Loucy (cell line): ENCODE results near the gene GALNT1.

Source experiments
- H2AFZ ChIP-seq: fragments of 200-600 bp; sonication (generic); 2 replicates; pipeline ENCODE4 v1.6.0; 2016; ENCODE audit warnings: antibody characterized with exemption, mild to moderate bottlenecking, low read length, moderate library complexity
- H3F3A ChIP-seq: fragments of 200-600 bp; 2 replicates; pipeline ENCODE4 v1.6.0; 2016; ENCODE audit warnings: antibody characterized with exemption, low read depth, mild to moderate bottlenecking
- H3K27me3 ChIP-seq: fragments of 200-600 bp; sonication (generic); 2 replicates; pipeline ENCODE4 v1.6.1; 2014; ENCODE audit warnings: low read length, mild to moderate bottlenecking; ENCODE audit not compliant: insufficient read depth, poor library complexity, severe bottlenecking
- H3K36me3 ChIP-seq: fragments of 200-600 bp; sonication (generic); 2 replicates; pipeline ENCODE4 v1.6.1; 2016; ENCODE audit warnings: low read length; ENCODE audit not compliant: insufficient read depth
- H3K4me1 ChIP-seq: fragments of 200-600 bp; sonication (generic); 2 replicates; pipeline ENCODE4 v1.5.1; 2014; ENCODE audit warnings: low read length, mild to moderate bottlenecking; ENCODE audit not compliant: insufficient read depth, poor library complexity, severe bottlenecking
- H3K4me2 ChIP-seq: fragments of 200-600 bp; sonication (generic); 2 replicates; pipeline ENCODE4 v1.6.0; 2014; ENCODE audit warnings: antibody characterized with exemption, low read length, low read depth, mild to moderate bottlenecking; ENCODE audit not compliant: poor library complexity, severe bottlenecking
- H3K4me3 ChIP-seq: fragments of 200-600 bp; sonication (generic); 2 replicates; pipeline ENCODE4 v1.5.1; 2014; ENCODE audit warnings: low read length, mild to moderate bottlenecking, mixed read lengths; ENCODE audit not compliant: poor library complexity, severe bottlenecking
- H3K79me2 ChIP-seq: fragments of 200-600 bp; sonication (generic); 2 replicates; pipeline ENCODE4 v1.6.1; 2014; ENCODE audit warnings: low read length; ENCODE audit not compliant: insufficient read depth
- H3K9ac ChIP-seq: fragments of 200-600 bp; sonication (generic); 2 replicates; pipeline ENCODE4 v1.6.0; 2014; ENCODE audit warnings: mild to moderate bottlenecking, low read depth, low read length, moderate library complexity; ENCODE audit not compliant: poor library complexity, severe bottlenecking
- H3K9me2 ChIP-seq: fragments of 200-600 bp; sonication (generic); replicated peaks from 2 replicates; pipeline ENCODE4 v1.6.1; 2016; ENCODE audit warnings: low read depth, low read length, mixed read lengths
- H3K9me3 ChIP-seq: fragments of 200-600 bp; sonication (generic); 2 replicates; pipeline ENCODE4 v1.6.1; 2014; ENCODE audit warnings: mild to moderate bottlenecking, antibody characterized with exemption, low read length, low read depth; ENCODE audit not compliant: insufficient read depth
- H4K20me1 ChIP-seq: fragments of 200-600 bp; sonication (generic); 2 replicates; pipeline ENCODE4 v1.6.0; 2014; ENCODE audit warnings: antibody characterized with exemption, low read length, mild to moderate bottlenecking; ENCODE audit not compliant: insufficient read depth, poor library complexity, severe bottlenecking
- EZH2phosphoT487 ChIP-seq: fragments of 200-600 bp; IDR thresholded peaks from 2 replicates; pipeline ENCODE4 v1.6.1; 2018; ENCODE audit warnings: antibody characterized with exemption, mild to moderate bottlenecking, moderate library complexity, borderline replicate concordance
- TF ChIP-seq, protein P1 (sequence below): fragments of 200-600 bp; sonication (generic); conservative IDR thresholded peaks from 2 replicates; pipeline ENCODE4 v1.5.1; 2014; ENCODE audit warnings: mild to moderate bottlenecking, antibody characterized with exemption, low read length

The GALNT1 gene

GRCh38 chr18:35585608-35586007 is 4.1 kb downstream of the GALNT1 start:
- Histone ChIP-seq H4K20me1 (peaks cover 22% of the 10 kb centered on the region), H3K4me2 (no peak overlapping the region), H2AFZ (no peak overlapping the region), H3K4me1 (peaks cover 21% of the 10 kb centered on the region), H3F3A (no peaks in the 10 kb centered on the region), H3K9ac (no peak overlapping the region), H3K36me3 (no peaks in the 10 kb centered on the region), H3K27me3 (no peaks in the 10 kb centered on the region), H3K9me3 (peaks cover 9% of the 10 kb centered on the region), H3K79me2 (peaks cover 78% of the 10 kb centered on the region), H3K9me2 (no peaks in the 10 kb centered on the region), H3K4me3 (peak overlapping the region; percentile 5)
- TF ChIP-seq, protein P1, sequence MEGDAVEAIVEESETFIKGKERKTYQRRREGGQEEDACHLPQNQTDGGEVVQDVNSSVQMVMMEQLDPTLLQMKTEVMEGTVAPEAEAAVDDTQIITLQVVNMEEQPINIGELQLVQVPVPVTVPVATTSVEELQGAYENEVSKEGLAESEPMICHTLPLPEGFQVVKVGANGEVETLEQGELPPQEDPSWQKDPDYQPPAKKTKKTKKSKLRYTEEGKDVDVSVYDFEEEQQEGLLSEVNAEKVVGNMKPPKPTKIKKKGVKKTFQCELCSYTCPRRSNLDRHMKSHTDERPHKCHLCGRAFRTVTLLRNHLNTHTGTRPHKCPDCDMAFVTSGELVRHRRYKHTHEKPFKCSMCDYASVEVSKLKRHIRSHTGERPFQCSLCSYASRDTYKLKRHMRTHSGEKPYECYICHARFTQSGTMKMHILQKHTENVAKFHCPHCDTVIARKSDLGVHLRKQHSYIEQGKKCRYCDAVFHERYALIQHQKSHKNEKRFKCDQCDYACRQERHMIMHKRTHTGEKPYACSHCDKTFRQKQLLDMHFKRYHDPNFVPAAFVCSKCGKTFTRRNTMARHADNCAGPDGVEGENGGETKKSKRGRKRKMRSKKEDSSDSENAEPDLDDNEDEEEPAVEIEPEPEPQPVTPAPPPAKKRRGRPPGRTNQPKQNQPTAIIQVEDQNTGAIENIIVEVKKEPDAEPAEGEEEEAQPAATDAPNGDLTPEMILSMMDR = no peak
- TF ChIP-seq EZH2phosphoT487 = no peak

DNA sequence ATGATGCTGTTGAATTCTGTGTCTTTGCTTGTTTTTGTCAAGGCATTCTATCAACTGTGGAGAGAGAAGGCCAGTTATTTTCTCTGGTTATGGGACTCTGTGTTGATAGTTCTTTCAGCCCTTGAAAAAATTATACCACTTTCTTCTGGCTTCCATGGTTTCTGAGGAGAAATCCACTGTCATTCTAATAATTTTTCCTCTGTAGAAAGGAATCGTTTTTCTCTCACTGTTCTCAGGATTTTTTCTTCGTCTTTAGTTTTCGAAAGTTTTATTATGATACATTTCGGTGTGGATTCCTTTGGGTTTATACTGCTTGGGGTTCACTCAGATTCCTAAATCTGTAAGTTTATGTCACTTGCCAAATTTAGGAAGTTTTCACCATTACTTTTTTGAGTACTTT is 6.6 kb downstream of the GALNT1 start:
- Histone ChIP-seq H3K4me2 (no peak overlapping the region), H3K4me3 (no peak overlapping the region), H3K27me3 (no peaks in the 10 kb centered on the region), H3K9ac (no peak overlapping the region), H3K9me3 (peaks cover 9% of the 10 kb centered on the region), H3K79me2 (peaks cover 91% of the 10 kb centered on the region), H3F3A (no peaks in the 10 kb centered on the region), H2AFZ (no peak overlapping the region), H3K36me3 (no peaks in the 10 kb centered on the region), H4K20me1 (peaks cover 13% of the 10 kb centered on the region), H3K9me2 (no peaks in the 10 kb centered on the region), H3K4me1 (peaks cover 9% of the 10 kb centered on the region)
- TF ChIP-seq, protein P1 = no peak
- no peak for TF ChIP-seq EZH2phosphoT487

DNA sequence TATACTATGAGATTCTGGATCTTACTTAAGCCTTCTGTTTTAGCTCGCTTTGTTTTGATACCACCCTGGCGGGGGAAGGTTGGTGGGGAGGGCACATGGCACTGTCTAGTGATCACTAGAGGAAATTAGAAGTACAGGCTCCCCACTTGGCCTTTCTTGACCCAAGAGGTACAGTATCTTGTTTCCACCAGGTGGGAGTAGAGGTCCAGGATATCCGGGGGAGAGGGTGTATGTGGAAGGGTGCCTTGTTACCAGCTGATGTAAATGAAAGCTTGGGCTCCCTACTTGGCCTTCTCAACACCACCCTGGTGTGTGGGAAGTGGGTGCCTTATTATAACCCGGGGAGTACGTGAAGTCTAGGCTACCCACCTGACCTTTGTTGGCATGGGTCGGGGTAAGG is 7.5 kb downstream of the GALNT1 start:
- Histone ChIP-seq H3F3A (no peaks in the 10 kb centered on the region), H4K20me1 (peaks cover 10% of the 10 kb centered on the region), H3K9ac (no peak overlapping the region), H3K4me2 (peak overlapping the region; percentile 10), H3K9me3 (peaks cover 9% of the 10 kb centered on the region), H3K4me3 (no peak overlapping the region), H3K27me3 (no peaks in the 10 kb centered on the region), H2AFZ (no peak overlapping the region), H3K9me2 (no peaks in the 10 kb centered on the region), H3K79me2 (peaks cover 90% of the 10 kb centered on the region), H3K36me3 (no peaks in the 10 kb centered on the region), H3K4me1 (peaks cover 10% of the 10 kb centered on the region)
- TF ChIP-seq EZH2phosphoT487 = no peak
- TF ChIP-seq, protein P1 = peak; percentile 53
